Stimulated activated CD4-positive, alpha-beta T cell treated with anti-CD3 and anti-CD28 coated beads, Interleukin-1b, Interleukin-23, amount 100 ng/mL, for 1 hour (primary cell): Measurements from ENCODE around the gene POU5F1.
"Not testable (repeated sequence)": the region's sequence is repeated elsewhere in the genome, so short reads cannot be mapped to it uniquely, and the experiment has no call there.

Source experiments
- DNase-seq, 2 donors: peaks; one replicate each; pipeline ENCODE4 v3.0.0-alpha.2; 2020; ENCODE audit warnings: low read depth in 2 of 2

The POU5F1 gene

GRCh38 chr6:31192431-31193105 lies 22.1 kb upstream of the POU5F1 start:
- DNase-seq: not testable (repeated sequence)

- no peak for DNase-seq
Observed at GRCh38 chr6:31190488-31190887, 20.0 kb upstream of the POU5F1 start.

GRCh38 chr6:31189223-31189622 lies 18.7 kb upstream of the POU5F1 start:
- DNase-seq: not testable (repeated sequence)

DNA sequence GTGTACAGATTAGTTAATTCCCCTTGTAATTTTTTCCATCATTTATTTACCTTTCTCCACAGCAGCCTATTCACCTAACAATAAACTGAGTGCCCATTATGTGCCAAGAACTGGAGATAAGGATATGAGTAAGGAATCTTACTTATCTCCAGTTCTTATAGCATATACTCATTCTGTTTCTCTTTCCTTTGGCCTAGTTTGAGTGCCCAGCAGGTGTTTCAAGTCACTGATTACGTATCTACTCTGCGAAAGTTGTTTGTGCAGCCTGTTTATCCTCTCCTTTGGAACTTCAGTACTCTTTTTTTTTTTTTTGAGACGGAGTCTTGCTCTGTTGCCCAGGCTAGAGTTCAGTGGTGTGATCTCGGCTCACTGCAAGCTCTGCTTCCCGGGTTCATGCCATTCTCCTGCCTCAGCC lies 17.3 kb upstream of the POU5F1 start:
- DNase-seq: no peak

- no peak for DNase-seq
Observed at GRCh38 chr6:31186052-31186734, 15.7 kb upstream of the POU5F1 start.

DNA sequence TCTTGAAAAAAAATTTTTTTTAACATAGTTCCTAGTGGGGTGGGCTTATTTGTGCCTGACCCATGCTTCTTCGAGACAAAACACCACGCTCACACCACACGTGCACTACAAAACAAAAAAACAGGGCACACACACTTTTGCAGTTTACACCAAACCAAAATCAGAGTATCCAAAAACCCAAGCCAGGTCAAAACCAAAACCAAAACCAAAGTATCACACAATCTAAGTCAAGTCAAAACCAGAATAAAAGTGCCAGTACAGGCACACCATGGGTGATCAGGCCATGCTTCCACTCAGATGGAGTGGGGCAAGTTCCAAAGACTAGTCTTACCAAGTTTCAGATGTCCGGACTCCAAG lies 15.2 kb upstream of the POU5F1 start:
- DNase-seq: not testable (repeated sequence)

- DNase-seq: not testable (repeated sequence)
Observed at GRCh38 chr6:31183859-31184258, 13.4 kb upstream of the POU5F1 start.

- DNase-seq: not testable (repeated sequence)
Observed at GRCh38 chr6:31183287-31183686, 12.8 kb upstream of the POU5F1 start.

GRCh38 chr6:31180500-31180899 lies 10.0 kb upstream of the POU5F1 start:
- DNase-seq: no peak

DNA sequence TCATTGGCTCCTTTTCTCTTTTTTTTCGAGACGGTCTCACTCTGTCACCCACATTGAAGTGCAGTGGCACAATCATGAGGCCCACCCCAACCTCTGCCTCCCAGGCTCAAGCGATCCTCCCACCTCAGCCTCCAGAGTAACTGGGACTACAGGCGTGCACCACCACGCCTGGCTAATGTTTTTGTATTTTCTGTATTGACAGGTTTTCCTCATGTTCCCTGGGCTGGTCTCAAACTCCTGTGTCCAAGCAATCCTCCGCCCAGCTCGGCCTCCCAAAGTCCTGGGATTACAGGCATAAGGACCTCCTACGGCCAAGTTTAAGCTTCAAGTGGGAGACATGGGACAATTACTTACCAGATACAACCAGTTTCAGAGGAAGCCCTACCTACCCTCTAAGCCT lies 9.4 kb upstream of the POU5F1 start:
- DNase-seq: no peak

GRCh38 chr6:31179042-31179386 lies 8.5 kb upstream of the POU5F1 start:
- DNase-seq: no peak

DNA sequence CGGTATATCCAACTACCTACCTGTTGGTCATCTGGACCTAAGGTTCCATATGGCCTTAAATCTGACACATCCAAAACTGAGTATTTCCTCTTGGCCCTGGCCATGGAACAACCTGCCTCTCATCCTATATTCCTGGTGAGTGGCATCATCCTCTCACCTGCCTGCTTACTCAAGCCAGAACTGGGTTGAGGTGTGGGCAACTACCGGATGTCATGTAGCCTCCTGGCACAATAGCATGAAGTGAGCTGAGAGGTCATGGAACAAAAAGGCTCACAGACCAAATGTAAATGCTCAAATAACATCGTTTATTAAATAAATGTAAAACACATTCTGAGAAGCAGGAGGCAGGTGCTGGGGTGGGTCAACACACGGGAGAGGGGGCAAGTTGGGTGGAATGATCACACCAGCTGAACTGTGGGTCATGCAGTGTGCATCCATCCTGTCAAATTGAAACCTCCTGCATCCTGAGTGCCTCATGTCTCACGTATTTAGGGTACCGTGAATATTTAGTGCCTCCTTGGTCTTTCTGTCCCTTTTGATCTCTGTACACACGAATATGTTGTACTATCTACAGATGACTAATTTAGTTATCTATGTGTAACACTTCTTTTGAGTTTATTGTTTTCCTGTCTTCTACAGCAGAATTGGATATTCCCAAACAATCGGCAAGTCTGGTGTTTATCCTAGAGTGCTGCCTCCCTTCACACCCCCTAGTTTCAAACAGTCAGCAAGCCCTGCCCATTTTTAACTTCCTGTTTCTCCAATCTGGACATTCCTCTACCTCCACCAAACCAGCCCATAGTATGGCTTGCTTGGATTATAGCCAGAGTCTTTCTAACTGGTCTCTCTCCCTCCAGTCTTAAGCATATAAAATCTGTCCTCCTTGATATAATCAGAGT lies 7.9 kb upstream of the POU5F1 start:
- DNase-seq: no peak

DNA sequence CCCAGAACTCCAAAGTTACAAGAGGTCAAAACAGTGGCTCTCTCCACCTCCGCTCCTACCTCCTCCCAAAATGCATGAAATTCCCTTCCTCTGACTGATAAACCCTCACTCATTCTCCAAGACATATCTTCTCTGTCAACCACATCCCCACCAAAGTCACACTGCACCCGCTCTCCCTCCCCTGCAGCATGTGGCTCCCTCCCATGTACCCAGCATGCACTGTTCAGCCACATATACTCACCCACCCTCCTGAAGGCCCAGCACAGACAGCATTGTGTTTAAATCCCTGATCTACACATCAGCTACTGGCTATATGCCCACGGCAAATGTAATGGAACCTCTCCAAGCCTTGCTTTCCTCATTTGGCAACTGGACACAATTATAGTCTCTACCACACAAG lies 5.5 kb upstream of the POU5F1 start:
- DNase-seq: no peak

GRCh38 chr6:31174378-31174777 lies 3.9 kb upstream of the POU5F1 start:
- DNase-seq: no peak

DNA sequence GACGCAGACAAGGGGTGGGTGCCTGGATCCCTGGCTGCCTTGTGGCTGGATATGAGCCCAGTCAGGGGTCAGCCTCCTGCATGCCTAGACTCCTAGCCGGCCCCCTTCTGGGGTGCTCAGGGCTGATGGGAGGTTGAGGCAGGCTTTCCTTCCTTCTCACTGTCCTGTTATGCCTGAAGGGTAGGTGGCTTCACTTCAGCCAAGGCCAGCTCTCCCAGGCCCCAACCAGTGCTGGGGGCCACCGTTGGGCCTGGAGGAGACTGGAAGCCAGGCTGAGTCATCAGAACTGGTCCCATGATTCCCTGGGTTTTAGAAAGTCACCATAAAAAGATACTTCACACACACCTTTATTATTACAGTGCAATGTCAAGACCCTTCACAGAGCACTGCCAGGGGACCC lies 2.9 kb upstream of the POU5F1 start:
- no peak for DNase-seq

GRCh38 chr6:31172973-31173384 lies 2.5 kb upstream of the POU5F1 start:
- DNase-seq: no peak

DNA sequence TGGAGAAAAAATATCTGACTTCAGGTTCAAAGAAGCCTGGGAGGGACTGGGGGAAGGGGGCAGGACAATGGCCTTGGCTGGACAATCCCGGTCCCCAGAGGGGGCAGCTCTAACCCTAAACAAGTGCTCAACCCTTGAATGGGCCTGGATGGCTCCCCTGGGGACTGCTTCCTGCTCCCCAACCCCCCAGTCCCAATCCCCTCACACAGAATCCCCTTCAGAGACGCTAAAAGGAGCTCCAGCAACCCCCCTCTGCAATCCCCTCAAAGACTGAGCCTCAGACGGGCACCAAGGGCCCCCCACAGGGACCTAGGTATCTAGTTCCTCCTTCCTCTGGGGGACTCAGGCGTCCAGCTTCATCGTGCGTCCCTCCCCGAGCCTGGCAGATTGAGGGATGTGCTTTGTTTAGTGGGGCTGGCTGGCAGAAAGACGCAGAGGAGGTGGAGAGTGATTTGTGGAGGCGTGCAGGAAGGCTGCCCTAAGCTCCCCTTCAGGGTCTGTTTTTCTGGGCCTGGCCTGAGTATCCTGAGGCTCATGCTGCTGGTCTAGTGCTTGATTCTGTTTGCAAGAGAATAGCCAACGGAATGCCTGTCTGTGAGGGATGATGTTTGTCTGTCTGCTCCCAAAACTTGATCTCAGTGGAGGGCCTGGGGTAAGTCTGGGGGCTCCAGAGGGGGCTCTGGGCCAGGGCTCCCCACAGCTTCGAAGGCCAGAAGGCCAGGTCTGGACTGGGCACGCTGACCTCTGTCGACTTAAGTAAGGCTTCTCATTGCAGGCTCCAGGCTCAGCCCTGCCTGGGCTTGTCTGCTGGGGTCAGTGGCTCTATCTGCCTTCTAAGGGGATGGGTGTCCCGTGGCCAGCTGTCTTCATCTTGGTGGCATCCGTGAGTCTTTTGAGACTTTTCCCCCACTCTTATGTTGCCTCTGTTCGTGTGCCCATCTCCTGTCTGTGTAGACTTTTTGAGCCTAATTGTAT lies 1.7 kb upstream of the POU5F1 start:
- no peak for DNase-seq

DNA sequence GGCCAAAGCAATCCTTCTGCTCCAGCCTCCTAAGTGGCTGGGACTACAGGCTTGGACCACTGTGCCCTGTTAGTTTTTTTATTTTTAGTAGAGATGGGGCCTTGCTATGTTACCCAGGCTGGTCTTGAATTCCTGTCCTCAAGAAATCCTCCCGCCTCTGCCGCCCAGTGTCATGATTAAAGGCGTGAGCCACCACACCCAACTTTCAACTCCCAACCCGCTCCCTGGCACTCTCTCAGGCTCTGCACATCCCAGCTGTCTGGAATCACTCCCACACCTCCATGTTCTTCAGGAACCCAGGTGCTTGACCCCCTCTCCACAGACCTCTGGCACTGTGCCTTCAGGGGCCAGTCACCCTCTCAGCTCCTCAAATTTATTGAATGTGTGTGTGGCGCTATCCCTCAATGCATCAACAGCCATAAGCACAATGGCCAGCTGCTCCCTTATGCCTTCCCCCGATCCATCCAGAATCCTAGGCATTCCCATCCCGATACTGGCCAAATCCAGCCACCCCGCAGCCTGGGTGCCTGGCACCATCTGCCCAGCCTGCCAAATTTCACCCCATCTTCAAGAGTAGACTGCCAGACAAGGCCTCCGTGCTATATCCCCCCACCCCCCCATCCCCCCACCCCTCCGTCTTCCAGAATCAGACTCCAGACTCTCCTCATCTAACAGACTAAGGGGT lies 647 bp upstream of the POU5F1 start:
- DNase-seq: no peak

GRCh38 chr6:31169858-31170599 lies 453 bp downstream of the POU5F1 start:
- DNase-seq: not testable (repeated sequence)
